ENCODE measurements around the gene PRSS57. TPM values are rescaled to one million over a fixed set of nuclear protein-coding genes. Genes with fewer than 3 reads are reported as not detected.
A peak's percentile ranks its signal among the peaks of the same experiment; 100 is the strongest.
"Not testable (repeated sequence)": the region's sequence is repeated elsewhere in the genome, so short reads cannot be mapped to it uniquely, and the experiment has no call there.

Gene PRSS57
- not detected for total RNA-seq (ENCODE audit: insufficient read depth, low replicate concordance)

DNA sequence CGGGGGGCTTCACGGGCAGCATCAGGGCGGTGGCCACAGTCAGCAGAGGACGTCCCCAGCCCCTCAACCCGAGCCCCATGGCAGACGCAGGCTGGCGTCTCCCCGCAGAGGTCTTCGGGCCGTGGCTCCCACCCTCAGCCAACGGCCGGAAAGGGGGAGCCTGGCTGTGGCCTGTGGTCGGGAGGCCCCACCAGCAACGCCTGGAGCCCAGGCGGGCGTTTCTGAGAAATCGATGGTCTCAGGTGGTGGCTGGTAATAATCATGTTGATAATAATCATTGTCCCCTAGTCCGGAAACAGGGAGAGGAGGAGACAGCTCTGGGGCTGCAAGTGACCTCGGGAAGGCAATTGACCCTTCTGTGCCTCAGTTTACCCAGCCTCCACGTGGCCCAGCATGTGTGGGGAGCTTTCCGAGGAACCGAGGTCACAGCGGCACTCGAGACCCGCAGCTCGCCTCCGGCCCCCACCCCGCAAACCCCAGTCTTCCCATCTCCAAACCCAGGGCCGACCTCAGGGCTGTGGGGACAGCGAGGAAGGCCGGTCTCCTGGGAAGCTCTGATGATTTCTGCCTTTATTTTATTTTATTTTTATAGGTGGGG is at the start of gene PRSS57:
Gene PRSS57 (minus strand): TSS at position 101 of the 598 bp plus-strand sequence. CDS start 22 bp downstream, at position 79.
- no peak for DNase-seq (ENCODE audit: low spot score)

GRCh38 chr19:743168-743687 is 48.0 kb upstream of the PRSS57 start:
- DNase-seq (ENCODE audit: low spot score), result no peak

GRCh38 chr19:742540-743075 is 47.4 kb upstream of the PRSS57 start:
- DNase-seq (ENCODE audit: low spot score), result no peak

DNA sequence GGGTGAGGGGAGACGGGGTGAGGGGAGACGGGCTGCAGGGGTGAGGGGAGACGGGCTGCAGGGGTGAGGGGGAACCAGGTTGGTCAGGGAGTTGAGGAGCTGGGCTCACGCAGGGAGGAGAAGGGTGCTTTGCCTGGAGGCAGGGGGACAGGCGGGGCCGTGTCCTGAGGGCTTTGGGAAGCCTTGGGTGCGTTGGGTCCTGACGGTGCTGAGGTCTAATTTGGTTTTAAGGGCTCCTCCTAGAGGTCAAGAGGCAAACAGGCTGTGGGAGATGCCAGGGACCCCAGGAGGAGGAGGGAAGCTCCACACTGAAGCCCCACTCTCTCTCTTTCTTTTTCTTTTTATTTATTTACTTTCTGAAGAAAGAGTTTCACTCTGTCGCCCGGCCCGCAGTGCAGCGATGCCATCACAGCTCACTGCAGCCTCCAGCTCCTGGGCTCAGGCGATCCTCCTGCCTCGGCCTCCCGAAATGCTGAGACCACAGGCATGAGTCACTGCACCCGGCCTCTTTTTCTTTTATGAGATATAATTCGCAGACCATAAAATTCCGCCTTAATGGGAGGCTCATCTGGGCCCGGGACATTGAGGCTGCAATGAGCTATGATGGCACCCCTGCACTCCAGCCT is 46.4 kb upstream of the PRSS57 start:
- no peak for DNase-seq (ENCODE audit: low spot score)

DNA sequence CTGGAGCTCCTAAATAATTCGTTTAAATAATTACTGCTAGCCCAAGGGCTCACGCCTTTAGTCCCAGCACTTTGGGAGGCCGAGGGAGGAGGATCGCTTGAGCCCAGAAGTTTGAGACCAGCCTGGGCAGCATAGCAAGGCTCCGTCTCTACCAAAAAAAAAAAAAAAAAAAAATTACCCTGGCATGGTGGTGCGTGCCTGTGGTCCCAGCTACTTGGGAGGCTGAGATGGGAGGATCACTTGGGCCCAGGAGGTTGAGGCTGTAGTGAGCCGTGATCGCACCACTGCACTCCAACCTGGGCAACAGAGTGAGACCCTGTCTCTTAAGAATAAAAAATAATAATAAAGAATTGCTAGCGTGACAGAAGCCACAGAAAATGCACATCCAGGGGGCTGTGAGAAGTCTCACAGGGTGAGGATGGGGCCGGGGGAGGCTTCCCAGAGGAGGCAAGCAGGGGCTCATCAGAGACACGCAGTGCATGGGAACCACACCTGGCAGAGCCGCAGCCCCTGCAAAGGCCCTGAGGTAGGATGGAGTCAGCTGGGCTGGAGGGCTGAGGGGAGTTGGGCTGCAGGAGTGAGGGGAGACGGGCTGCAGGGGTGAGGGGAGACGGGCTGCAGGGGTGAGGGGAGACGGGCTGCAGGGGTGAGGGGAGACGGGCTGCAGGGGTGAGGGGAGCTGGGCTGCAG is 45.7 kb upstream of the PRSS57 start:
- not testable (repeated sequence) for DNase-seq (ENCODE audit: low spot score)

DNA sequence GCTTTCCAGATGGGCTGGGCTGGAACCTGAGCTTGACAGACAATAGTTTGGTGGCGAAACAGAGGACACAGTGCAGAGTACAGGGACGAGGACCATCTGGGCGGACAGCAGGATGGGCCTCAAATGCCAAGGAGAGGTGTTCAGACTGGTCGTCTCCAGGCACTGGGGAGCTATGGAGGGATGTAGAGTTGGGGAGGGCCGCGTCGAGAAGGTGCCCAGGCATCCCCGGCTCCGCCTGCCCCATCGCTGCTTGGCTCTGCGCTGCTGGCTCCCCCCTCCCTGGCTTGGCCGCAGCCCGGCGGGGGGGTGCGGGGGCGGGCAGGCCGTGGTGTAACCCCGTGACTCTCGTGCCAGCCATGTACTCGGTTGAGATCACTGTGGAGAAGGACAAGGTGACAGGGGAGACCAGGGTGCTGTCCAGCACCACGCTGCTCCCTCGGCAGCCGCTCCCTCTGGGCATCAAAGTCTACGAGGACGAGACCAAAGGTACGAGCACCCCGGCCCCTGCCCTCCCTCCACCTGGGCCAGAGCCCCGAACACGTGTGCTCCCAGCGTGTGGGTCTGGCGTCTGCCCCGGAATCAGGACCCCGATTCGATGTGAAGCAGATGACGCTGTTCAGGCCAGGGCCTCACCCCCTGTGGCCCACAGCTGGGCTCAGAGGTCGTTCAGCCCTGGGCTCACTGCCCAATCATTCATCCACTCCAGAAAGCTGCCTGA is 44.9 kb upstream of the PRSS57 start:
- DNase-seq (ENCODE audit: low spot score), result no peak

- no peak for DNase-seq (ENCODE audit: low spot score)
Measured at GRCh38 chr19:738509-739128, 43.4 kb upstream of the PRSS57 start.

DNA sequence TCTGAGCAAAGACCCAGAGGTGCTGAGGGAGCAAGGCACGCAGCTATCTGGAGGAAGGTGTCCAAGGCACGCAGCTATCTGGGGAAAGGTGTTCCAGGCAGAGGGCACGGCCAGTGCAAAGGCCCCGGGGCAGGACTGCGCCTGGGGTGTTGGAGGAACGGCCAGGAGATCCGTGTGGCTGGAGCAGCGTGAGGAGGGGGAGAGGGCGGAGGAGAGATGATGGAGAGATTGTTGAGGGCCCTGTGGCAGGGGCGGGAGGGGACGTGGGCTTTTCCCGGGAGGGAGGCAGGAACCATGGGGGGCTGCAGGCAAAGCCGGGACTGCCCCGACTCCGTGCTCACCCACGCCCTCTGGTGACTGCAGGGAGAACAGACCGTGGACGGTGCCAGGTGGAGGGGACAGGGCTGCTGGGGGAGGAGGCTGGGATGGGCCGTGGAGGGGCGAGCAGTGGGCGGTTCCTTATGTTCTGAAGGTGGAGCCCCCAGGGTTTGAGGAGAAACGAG is 42.4 kb upstream of the PRSS57 start:
- no peak for DNase-seq (ENCODE audit: low spot score)

DNA sequence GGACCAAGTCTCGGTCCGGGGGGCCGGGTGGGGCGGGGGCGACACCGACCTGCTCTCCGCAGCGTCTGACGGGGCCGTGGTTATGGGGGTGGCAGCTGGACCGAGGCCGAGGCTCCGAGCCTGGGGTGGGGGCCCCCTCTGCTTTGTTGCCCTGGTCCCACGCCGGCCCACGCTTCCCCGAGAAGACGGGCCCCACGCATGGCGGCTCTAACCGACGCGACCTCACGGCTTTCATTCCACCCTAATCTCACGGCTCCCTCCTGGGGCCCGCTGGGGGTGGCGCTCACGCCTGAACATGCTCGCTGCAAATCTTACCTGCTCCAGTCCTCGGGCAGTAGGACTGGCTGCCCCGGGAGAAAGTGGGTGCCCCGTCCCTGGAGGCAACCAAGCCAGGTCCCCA is 40.9 kb upstream of the PRSS57 start:
- DNase-seq (ENCODE audit: low spot score), result no peak

GRCh38 chr19:734716-735115 is 39.5 kb upstream of the PRSS57 start:
- DNase-seq (ENCODE audit: low spot score), result no peak

DNA sequence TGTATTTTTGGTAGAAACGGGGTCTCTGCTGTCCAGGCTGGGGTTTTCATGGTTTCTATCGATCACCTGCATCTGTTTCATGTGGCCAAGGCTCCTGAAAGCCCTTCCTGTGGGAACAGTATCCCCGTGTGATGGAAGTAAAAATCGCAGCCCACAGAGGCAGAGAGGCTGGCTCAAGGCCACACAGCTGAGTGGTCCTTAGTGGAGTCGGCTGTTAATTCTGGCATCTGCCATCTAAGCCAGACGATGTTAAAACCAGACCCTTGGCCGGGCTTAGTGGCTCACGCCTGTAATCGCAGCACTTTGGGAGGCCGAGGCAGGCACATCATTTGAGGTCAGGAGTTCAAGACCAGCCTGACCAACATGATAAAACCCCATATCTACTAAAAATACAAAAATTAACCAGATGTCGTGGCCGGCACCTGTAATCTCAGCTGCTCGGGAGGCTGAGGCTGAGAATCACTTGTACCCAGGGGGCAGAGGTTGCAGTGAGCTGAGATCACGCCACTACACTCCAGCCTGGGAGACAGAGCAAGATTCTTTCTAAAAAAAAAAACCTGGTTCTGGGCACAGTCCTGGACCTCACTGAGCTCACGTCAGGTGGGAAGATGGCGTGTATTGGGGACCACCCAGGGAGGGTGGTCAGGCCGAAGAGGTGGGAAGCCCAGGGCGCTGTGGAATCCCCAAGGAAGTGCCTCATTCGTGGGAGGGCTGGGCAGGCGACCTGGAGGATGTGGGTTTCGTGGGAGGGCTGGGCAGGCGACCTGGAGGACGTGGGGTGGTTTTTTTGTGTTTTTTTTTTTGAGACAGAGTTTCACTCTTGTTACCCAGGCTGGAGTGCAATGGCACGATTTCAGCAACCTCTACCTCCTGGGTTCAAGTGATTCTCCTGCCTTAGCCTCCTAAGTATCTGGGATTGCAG is 37.2 kb upstream of the PRSS57 start:
- DNase-seq (ENCODE audit: low spot score), result no peak

DNA sequence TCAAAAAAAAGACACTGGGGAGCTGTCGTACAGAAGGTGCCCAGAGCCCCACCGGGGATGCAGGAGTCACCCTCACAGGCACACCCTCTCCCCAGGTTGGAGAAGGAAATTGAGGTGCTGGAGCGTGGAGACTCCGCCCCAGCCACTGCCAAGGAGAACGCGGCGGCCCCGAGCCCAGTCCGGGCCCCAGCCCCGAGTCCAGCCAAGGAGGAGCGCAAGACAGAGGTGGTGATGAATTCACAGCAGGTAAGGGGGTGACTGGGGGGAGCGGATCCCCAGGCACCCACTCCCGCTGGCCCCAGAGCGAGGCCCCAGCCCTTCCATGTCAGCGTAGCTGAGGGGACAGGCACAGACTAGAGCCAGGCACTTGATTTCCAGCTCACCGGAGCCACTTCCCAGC is 35.7 kb upstream of the PRSS57 start:
- no peak for DNase-seq (ENCODE audit: low spot score)

DNA sequence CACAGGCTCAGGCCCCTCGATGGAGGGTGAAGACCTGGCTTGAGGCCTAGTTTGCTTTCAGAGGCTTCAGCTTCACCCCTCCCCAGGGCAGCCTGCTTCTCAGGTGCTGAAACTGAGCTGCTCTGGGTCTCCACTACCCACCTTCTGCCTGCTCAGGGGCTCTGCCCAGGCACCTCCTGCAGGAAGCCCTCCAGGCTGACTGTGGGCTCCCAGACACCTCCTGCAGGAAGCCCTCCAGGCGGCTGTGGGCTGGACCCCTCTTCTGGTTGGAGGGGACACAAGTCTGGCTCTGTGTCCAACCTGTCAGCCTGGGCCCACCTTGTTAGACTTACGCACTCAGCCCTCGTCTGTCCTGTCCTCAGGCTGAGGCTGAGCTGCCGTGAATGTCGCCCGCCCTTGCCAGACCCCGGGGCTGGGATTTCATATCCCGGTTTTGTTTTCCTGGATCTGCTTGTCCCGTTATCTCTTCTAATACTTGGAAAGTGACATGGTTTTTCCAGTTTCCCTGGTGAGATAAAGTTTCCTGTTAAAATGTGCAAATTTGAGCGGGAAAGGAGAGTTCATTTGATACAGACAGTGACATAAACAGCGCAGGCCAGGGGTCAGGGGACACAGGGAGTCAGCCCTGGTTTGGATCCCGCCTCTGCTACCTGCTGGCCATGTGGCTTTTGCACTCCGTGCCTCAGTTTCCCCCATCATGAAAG is 34.9 kb upstream of the PRSS57 start:
- DNase-seq (ENCODE audit: low spot score), result no peak

GRCh38 chr19:729564-729963 is 34.3 kb upstream of the PRSS57 start:
- not testable (repeated sequence) for DNase-seq (ENCODE audit: low spot score)

DNA sequence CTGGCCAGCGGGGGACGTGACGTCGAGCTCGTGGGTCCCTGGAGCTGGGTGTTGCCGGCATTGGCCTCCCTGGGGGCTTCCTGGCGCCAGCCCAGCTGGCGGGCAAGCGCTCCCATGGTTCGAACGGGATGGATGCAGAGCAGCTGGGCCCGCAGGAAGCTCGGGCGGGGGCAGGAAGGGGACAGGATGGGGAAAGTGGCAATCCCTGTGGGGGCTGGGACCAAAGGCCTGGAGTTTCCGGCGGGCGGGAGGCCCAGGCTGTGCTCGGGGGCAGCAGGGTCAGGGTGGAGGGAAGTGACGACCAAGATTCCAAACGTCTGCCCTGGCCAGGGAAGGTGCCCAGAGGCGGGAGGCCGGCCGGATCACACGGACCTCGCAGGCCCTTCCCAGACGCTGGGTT is 32.8 kb upstream of the PRSS57 start:
- peak; percentile 54 for DNase-seq (ENCODE audit: low spot score)

GRCh38 chr19:726993-727956 is 32.0 kb upstream of the PRSS57 start:
- no peak for DNase-seq (ENCODE audit: low spot score)

GRCh38 chr19:725461-726089 is 30.3 kb upstream of the PRSS57 start:
- DNase-seq (ENCODE audit: low spot score), result no peak

DNA sequence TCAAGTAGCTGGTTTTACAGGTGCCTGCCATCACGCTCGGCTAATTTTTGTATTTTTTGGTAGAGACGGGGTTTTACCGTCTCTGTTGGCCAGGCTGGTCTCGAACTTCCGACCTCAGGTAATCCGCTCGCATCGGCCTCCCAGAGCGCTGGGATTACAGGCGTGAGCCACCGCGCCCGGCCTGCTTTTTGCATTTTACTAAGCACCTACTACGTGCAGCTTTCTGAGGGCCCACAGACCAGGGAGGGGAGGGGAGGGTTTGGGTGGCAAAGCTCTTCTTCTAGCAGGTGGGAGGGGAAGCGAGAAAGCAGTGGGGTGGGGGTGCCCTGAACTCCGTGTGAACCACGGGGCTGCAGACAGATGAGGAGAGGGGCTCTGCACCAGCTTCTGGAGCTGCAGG is 28.5 kb upstream of the PRSS57 start:
- DNase-seq (ENCODE audit: low spot score), result no peak

Measured in umbilical cord (tissue), 2 donors.